ENCODE measurements around the gene SNRNP200. TPM values are rescaled to one million over a fixed set of nuclear protein-coding genes. Genes with fewer than 3 reads are reported as not detected.

SNRNP200 gene
- total RNA-seq, 4 donors from 2014 or later = 75.8 to 150 (median 110) TPM

DNA sequence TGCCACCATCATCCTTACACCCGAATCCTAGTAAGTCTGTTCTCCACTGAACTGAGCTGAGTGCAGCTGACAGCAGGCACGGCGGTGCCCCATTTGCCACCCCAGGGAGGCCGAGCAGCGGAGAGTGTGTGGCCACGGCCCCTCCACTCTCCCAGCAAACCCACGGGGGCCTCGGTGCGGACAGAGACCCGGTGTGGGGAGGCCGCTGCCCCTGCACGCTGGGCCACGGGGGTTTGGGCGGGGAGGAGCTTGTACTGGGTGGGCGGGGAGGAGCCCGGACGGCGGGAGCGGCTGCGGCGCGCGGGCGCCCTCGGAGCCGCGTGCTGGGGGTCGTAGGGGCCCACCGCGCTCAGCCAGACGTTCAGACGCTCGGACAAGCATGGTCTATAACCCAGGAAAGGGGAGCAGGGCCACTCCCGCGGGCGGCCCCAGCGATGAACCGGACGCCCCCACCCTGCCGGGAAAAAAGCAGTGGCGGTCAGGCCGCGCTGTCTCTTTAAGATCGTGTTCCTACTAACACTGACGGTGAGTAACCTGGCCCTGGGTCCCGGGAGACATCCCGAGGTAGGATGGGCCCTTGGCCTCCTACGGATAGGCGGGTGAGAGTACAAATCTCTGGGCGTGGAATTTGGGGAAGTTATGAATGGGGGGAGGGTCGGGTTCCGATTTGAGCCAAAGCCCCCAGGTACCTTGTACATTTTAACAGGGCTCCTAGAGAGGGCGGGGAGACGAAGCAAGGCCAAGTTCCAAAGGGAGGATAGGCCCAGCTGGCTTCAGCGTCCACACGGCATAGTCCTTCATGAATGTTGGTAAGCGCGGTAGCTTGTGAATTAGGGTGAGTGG lies 19.9 kb upstream of the SNRNP200 start, which contains the start of gene ITPRIPL1:
Gene ITPRIPL1 (plus strand): TSS at position 277 of the 843 bp plus-strand sequence. CDS start 523 bp downstream, at position 800.
- no peaks in the 10 kb centered on the region for H3K9me3 ChIP-seq
- H3K4me1 ChIP-seq = peaks cover 42% of the 10 kb centered on the region
- H3K27me3 ChIP-seq = peaks cover 21% of the 10 kb centered on the region
- H3K4me3 ChIP-seq = peak within 1 kb of the TSS; percentile 63
- WGBS = 6% methylated on average over 41 of the region's 58 CpGs
- H3K27ac ChIP-seq = peak within 1 kb of the TSS; percentile 55
- H3K36me3 ChIP-seq = no peaks in the 10 kb centered on the region
- TF ChIP-seq POLR2A (IDR thresholded peaks at IDR 0.05) (no peak), POLR2AphosphoS5 (IDR thresholded peaks at IDR 0.05) (no peak), EP300 (IDR thresholded peaks at IDR 0.05) (no peak)
- TF ChIP-seq, protein P1, sequence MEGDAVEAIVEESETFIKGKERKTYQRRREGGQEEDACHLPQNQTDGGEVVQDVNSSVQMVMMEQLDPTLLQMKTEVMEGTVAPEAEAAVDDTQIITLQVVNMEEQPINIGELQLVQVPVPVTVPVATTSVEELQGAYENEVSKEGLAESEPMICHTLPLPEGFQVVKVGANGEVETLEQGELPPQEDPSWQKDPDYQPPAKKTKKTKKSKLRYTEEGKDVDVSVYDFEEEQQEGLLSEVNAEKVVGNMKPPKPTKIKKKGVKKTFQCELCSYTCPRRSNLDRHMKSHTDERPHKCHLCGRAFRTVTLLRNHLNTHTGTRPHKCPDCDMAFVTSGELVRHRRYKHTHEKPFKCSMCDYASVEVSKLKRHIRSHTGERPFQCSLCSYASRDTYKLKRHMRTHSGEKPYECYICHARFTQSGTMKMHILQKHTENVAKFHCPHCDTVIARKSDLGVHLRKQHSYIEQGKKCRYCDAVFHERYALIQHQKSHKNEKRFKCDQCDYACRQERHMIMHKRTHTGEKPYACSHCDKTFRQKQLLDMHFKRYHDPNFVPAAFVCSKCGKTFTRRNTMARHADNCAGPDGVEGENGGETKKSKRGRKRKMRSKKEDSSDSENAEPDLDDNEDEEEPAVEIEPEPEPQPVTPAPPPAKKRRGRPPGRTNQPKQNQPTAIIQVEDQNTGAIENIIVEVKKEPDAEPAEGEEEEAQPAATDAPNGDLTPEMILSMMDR (IDR thresholded peaks at IDR 0.05) = no peak
- peak in 1 of 2 donors; percentile 69 for DNase-seq (ENCODE audit: low spot score in 2 of 2)

DNA sequence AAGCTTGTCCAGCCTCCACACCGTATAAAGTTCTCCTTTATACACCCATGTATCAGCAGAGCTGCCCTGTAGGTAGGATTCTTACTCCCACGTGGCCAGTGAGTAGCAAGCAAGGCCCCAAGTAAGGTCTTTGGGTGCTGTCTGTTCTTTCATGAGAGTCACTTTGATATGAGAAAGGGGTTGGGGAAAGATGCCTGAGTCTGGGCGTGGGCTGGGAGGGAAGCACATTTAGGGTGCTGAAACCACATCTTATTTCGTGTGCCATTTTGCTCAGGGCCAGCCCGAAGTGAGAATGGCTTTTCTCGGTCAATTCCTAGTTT lies 19.3 kb upstream of the SNRNP200 start:
- TF ChIP-seq POLR2A (IDR thresholded peaks at IDR 0.05) (no peak), EP300 (IDR thresholded peaks at IDR 0.05) (no peak), POLR2AphosphoS5 (IDR thresholded peaks at IDR 0.05) (no peak)
- TF ChIP-seq, protein P1 (IDR thresholded peaks at IDR 0.05) = no peak
- Histone ChIP-seq H3K27me3 (peaks cover 21% of the 10 kb centered on the region), H3K4me3 (peak overlapping the region; percentile 63), H3K9me3 (no peaks in the 10 kb centered on the region), H3K4me1 (peaks cover 36% of the 10 kb centered on the region), H3K36me3 (no peaks in the 10 kb centered on the region), H3K27ac (no peak overlapping the region)
- peak in 1 of 2 donors; percentile 47 for DNase-seq (ENCODE audit: low spot score in 2 of 2)
- 32% methylated on average over 6 of the region's 6 CpGs for WGBS

DNA sequence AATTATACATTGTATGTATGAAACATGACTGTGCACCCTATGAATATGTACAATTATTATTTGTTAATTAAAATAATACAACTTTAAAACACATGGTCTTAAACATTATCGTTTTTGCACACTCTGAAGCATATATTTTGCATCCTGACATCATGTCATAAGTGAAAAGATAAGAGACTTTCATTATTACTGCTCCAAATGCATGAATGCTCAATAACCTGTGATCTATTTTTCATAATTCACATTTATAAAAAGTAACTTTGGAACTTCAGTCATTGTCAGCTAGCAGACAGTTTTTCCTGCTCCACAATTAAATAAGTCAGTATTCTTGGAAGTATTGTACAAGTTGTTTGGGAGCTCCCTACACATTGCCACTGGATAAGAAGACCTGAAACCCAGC lies 18.5 kb upstream of the SNRNP200 start:
- Histone ChIP-seq H3K4me3 (no peak overlapping the region), H3K4me1 (peaks cover 36% of the 10 kb centered on the region), H3K27ac (no peak overlapping the region), H3K27me3 (peaks cover 21% of the 10 kb centered on the region), H3K9me3 (no peaks in the 10 kb centered on the region), H3K36me3 (no peaks in the 10 kb centered on the region)
- TF ChIP-seq, protein P1 (IDR thresholded peaks at IDR 0.05) = no peak
- TF ChIP-seq POLR2A (IDR thresholded peaks at IDR 0.05) = no peak
- no peak for TF ChIP-seq EP300 (IDR thresholded peaks at IDR 0.05)
- no peak for DNase-seq (ENCODE audit: low spot score in 2 of 2)
- WGBS = 92% methylated on average over 1 of the region's 1 CpG

DNA sequence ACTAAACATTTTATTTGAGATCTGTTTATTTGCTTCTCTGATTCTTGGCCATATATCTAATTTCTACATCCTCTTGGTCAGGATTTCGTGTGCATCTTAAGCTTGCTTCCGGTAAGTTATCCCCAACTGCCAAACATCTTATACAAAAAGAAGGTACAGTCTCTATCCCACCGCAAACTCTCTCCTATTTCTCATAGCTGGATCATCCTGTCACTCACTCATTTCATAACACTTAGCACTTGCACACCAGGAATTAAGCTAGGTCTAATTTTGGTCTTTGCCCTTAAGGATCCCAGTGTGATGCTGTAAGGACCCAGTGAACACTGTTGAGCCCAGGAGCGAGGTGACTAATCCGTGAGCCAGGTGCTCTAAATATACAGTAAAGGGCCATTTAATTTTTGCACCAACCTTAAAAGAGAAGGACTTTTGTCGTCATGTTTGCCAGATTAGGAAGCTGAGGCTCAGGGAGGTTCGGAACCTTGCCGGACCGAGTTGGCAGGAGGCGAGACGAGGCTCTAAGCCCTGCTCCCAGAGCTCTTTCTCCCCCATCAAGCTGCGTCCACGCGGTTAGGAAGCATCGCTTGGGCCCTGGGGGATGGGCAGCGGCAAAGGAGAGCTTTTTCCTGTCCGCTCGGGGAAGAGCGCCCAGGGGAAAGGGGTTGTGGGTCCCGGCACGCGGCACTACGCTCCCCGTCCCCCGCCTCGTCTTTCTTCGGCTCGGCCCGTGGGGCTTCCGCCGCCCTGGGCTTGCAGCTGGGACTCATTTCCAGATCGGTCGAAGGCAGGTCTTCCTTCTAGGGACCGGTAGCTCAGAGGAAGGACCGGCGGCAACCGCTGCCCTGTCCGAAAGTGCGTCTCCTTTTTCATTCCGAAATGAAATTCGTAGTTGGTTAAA lies 15.6 kb upstream of the SNRNP200 start:
- Histone ChIP-seq H3K9me3 (no peaks in the 10 kb centered on the region), H3K4me1 (peaks cover 33% of the 10 kb centered on the region), H3K4me3 (peak overlapping the region; percentile 65), H3K36me3 (no peaks in the 10 kb centered on the region), H3K27me3 (peaks cover 24% of the 10 kb centered on the region), H3K27ac (peak overlapping the region; percentile 10)
- TF ChIP-seq EP300 (IDR thresholded peaks at IDR 0.05) (no peak), POLR2A (IDR thresholded peaks at IDR 0.05) (no peak), POLR2AphosphoS5 (IDR thresholded peaks at IDR 0.05) (no peak)
- TF ChIP-seq, protein P1 (IDR thresholded peaks at IDR 0.05) = no peak
- no peak for DNase-seq (ENCODE audit: low spot score in 2 of 2)
- WGBS = 6% methylated on average over 31 of the region's 41 CpGs

DNA sequence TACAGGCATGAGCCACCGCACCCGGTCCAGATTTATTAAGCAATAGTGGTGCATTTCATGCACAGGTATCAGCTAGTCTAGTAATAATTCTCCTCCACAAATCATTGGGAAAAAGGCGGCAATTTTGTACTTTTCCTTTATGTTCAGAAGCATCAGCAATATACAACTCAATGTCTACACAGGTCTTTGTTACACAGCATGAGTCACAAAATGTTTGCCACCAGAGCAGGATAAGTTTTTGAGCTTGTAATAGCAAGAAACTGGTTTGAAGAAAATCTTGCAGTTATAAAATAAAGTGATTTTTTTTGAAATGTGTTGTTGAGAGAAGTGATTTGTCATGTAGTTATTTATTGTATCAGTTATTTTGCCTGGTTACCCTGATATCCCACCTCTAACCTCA lies 15.0 kb upstream of the SNRNP200 start:
- Histone ChIP-seq H3K4me1 (peaks cover 26% of the 10 kb centered on the region), H3K9me3 (no peaks in the 10 kb centered on the region), H3K36me3 (no peaks in the 10 kb centered on the region), H3K27ac (no peak overlapping the region), H3K4me3 (no peak overlapping the region), H3K27me3 (peaks cover 21% of the 10 kb centered on the region)
- DNase-seq (ENCODE audit: low spot score in 2 of 2) = no peak
- TF ChIP-seq POLR2A (IDR thresholded peaks at IDR 0.05) (no peak), EP300 (IDR thresholded peaks at IDR 0.05) (no peak), POLR2AphosphoS5 (IDR thresholded peaks at IDR 0.05) (no peak)
- TF ChIP-seq, protein P1 (IDR thresholded peaks at IDR 0.05) = no peak
- WGBS = 87% methylated on average over 3 of the region's 3 CpGs
